GM12892 (cell line): Measurements from ENCODE around the gene RASSF3.

Source experiments
- POLR2A ChIP-seq: IDR thresholded peaks from 2 replicates; pipeline ENCODE4 v1.6.1; 2011; ENCODE audit warnings: low read depth, low read length, control low read depth
- TAF1 ChIP-seq: IDR thresholded peaks from 2 replicates; pipeline ENCODE4 v1.6.1; 2011; ENCODE audit warnings: low read depth, mild to moderate bottlenecking, control low read depth, low read length, borderline replicate concordance

- TF ChIP-seq TAF1: no peak
- no peak for TF ChIP-seq POLR2A
Observed at GRCh38 chr12:64683816-64684543, 73.7 kb downstream of the RASSF3 start.
